A673 (cell line): ENCODE data around the gene TMEM161A.

ENCODE experiments used
- CTCF ChIP-seq: fragments of 300-800, 200-600 bp; sonication (generic); conservative IDR thresholded peaks from 2 replicates; pipeline ENCODE4 v1.5.1; 2017; ENCODE audit warnings: low read depth, mild to moderate bottlenecking, antibody characterized with exemption, low read length, moderate library complexity, mixed read lengths
- EZH2 ChIP-seq: fragments of 200-600 bp; sonication (generic); IDR thresholded peaks from 2 replicates; pipeline ENCODE4 v1.6.1; 2017; ENCODE audit warnings: borderline replicate concordance, low read depth, mild to moderate bottlenecking, mixed read lengths, antibody characterized with exemption, low read length; ENCODE audit not compliant: poor library complexity, severe bottlenecking

DNA sequence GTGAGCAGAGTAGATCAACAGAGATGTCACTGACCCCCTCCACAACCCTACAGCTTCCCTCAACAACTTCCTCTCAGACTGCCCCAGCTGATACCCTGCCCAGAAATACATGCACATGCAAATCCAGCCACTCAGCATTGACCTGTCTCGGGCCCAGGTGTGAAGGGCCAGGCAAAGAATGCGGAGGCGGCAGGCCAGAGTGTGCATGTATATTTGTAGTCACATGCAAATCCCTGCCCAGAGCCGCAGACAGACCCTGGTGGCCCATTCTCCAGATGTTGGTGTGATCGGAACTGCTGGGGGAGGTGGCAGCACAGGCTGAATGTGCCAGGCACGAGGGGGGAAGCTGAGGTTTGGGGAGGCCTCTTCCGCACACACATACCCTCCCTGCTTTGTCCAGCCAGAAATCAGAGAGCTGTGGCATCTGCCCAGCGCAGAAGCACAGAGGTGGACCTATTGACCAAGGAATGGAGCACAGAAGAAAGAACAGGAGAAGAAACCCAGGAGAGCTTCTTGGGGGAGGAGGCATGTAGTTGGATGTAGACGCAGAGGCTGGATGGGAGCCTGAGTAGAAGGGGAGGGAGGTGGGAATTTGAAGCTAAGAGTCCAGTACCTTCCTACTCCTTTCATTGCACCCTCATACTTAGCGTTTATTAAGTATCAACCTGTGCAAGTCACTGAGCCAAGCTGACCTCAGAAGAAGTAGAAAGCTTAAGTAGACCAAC lies 17.4 kb upstream of the TMEM161A start:
- no peak for TF ChIP-seq CTCF
- no peak for TF ChIP-seq EZH2
